ENCODE measurements around the gene FRRS1L.

FRRS1L gene, protein sequence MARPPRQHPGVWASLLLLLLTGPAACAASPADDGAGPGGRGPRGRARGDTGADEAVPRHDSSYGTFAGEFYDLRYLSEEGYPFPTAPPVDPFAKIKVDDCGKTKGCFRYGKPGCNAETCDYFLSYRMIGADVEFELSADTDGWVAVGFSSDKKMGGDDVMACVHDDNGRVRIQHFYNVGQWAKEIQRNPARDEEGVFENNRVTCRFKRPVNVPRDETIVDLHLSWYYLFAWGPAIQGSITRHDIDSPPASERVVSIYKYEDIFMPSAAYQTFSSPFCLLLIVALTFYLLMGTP

DNA sequence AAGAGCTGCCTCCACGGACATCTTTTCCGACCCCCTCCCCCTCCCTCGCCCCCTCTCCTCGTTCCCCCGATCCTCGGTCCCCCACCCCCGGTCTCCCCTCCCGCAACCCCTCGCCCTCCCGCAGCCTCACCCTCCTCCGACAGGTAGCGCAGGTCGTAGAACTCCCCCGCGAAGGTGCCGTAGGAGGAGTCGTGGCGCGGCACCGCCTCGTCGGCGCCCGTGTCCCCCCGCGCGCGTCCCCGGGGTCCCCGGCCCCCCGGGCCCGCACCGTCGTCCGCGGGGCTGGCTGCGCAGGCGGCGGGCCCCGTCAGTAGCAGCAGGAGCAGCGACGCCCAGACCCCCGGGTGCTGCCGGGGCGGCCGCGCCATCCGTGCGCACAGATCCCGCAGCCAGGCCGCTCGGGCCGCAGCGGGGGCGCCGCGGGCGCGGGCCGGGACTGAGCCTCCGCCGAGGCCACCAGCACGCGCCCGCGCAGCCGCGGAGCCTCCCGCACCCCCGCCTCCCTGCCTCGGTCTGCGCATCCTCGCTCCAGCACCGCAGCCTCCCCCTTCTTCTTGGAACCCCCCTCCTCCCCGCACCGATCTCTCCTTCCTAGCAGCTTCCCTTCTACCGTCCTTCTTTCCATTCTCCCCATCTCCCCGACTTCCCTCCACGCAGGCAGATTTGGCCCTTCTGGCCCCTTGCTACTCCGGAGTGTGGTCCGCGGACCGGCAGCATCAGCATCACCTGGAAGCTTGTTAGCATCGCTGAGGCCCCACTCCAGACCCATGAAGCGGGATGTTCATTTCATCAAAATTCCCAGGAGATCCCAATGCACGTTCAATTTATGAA is at the start of gene FRRS1L:
TSS of gene FRRS1L (minus strand) at position 479 of the 831 bp plus-strand sequence. CDS start at position 368, 111 bp downstream.
- no peak for DNase-seq

DNA sequence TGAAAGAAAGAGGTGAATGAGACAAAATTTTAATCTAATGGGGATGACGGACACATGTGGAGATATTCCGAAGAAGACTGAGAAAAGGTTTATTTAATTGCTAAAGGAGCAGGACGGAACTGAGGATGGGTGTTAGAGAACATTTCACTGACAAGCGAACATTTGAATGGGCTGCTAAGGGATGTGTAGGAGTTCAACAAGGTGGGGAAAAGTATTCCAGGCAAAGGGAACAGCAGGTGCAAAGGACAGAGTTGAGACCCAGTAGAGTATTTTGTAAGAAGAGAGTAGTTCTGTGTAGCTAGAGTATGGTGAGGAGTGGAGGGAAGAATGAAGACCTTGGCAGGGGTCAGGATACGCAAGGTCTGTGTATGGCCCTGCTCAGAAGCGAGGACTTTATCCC is 47.4 kb upstream of the FRRS1L start:
- no peak for DNase-seq

DNA sequence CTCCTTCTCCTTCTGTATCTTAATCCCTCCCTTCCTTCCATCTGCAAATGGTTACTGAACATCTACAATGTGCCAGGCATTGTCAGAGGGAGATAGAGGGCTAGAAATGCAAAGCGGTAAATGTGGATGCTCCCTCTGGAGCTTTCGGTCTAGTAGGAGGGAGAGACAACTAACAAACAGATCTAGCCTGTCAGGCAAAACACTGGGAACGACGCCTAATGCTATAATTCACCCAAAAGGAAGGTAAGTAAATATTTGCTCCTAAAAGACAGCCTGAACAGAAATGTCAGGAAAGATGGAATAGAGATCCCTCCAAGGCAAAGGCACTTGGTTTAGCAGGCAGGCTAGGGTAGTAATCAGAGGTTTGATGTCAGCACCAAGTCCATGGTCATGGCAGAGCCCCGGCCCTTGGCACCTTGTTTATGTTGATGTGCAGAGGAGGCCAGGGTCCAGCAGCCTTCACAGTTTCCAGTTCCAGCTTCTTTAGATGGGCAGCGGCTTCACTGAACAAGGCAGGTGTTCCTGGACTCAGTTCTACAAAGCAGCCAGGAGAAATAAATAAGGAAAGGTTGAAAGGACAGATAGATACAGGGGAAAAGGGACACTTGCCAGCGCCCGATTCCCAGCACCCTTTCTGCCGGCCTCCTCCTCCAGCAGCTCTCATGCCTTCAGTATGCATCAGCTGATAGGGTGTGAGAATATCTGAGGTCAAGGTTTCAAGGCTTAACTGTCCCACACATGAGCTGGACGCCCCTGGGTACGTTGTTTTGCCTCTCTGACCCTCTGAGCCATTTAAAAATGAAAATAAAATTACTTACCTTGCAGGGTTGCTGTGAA is 46.5 kb upstream of the FRRS1L start:
- DNase-seq = no peak

DNA sequence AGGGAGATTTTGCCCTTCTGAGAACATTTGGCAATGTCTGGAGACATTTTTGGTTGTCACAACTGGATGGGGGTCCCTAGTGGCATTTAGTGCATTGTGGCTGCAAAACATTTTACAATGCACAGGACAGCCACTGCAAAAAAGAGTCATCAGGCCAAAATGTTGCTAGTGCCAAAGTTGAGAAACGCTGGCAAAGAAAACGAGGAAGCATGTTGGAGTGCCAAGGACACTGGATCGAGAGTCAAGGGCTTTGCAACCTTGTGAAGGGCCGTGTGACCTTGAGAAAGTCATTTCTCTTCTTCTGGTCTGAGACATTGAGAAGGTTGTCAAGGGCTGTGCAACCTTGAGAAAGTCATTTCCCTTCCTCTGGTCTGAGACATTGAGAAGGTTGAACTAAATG is 45.7 kb upstream of the FRRS1L start:
- no peak for DNase-seq

DNA sequence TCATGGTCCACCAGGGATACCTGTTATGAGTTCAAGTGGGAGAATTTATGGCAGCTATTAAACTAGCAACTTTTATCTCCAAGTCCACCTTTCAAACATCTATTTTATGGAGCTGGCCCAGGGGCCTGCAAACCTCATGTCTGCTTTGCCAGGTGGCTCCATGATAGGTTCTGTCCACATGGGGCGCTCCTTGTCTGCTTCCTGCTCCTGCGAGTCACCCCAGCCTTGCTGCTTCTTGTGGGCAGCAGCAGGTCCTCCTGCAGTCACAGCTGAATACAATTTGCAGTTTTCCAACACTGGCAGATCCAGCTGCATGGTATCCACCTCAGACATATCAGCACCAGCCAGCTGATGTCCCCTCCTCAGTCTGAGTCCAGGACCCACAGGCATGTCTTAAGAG is 39.6 kb upstream of the FRRS1L start:
- peak; percentile 21 for DNase-seq

DNA sequence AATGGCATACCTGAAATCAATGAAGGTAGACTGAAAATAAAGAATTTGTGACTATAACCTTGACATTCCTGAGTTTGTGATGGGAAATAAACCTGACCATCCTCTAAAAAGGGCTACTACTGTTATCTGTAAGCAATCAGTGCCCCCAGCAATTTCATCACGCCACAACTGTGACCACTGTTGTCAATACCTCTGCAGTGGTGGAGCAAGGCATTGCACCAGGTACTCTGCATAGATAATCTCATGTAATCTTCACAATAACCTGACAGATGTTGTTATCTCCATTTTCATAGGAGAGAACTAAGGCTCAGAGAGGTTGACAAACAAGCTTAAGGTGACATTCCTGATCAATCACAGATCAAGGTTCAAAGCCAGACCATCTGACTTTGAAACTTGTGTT is 38.5 kb upstream of the FRRS1L start:
- no peak for DNase-seq

DNA sequence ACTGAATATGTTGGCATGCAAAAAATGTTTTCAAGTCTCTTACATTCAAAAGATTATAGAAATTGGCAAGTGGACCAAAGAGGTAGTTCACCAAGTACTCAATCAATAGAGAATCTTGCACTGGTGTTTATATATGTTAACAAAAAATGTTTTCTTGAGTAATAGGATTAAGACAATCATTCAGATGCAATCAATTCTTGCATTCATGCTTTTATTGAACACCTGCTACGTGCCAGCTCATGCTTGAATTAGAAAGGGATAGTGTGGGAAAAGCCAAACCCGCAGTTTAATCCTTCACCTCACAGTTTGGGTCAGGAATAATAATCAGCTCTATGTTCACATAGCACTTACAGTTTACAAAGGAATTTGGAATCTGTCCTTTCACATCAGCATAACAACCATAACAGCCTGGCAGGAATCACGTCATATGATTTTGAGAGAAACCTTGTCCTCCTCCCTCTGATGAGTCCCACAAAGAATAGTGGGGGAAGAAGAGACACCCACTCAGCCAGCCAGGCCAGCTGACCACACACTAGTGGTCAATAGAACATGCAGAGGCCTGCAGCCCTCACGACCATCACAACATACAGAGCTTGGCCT is 36.8 kb upstream of the FRRS1L start:
- DNase-seq = no peak

DNA sequence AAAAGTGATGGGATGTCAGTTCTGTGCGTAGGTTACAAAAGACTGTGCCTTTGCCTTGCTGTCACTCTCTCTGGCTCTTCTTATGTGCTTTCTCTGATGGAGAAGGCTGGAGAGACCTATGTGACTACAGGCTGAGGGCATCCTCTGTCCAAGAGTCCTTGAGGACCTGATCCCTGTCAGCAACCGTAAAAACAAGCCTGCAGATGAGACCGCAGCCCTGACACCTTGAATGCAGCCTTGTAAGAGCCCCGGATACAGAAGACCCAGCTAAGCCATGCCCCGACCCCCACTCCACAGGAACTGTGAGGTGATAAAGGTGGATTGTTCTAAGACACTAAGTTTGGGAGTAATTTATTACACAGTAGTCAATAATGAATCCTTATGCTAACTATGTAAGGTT is 32.6 kb upstream of the FRRS1L start:
- no peak for DNase-seq

DNA sequence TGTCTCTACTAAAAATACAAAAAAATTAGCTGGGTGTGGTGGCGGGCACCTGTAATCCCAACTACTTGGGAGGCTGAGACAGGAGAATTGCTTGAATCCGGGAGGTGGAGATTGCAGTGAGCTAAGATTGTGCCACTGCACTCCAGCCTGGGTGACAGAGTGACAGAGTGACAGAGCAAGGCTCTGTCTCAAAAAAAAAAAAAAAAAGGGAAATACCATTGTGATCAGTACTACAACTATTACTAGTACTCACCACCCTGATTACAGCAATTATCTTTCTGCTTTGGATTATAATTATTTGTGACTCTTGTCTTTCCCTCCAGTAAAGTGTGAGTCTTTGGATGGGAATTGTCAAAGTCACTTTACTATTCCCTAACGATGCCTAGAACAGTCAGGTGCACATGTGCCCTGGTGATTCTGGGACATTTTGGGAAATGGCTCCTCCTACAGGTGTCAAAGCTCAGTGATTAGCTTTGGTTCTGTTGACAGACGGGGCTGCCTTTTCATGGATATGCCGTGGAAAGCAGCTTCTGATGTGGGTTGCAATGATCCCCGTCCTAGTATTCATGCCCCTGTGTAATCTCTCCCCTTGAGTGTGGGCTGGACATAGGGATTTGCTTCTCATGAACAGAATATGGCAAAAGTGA is 31.8 kb upstream of the FRRS1L start:
- no peak for DNase-seq

DNA sequence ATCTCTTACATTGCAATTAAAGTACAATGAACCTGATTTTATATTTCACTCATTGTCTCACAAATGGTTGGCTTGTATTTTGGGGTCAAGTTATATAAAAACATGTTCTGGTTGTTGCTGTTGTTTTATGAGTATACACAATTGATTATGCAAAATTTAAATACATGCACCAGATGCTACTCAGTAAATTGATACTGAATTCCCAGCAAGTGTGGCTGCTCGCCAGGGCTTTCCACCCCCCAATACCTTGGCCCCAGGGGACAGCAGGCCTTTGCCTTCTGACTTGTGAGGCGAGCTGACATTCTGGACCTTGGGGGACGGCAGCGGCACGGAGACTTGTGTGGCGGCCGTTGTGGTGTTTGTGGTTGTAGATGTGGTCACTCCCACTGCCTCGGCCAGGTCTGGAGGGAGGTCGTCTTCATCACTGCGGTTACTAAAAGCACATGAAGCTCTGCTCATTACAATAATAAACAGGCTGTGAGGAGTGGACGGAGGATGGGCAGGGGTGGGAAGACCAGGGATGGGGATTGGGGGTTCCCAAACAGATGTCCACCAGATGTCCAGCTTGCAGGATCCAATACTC is 27.0 kb upstream of the FRRS1L start:
- peak; percentile 69 for DNase-seq

DNA sequence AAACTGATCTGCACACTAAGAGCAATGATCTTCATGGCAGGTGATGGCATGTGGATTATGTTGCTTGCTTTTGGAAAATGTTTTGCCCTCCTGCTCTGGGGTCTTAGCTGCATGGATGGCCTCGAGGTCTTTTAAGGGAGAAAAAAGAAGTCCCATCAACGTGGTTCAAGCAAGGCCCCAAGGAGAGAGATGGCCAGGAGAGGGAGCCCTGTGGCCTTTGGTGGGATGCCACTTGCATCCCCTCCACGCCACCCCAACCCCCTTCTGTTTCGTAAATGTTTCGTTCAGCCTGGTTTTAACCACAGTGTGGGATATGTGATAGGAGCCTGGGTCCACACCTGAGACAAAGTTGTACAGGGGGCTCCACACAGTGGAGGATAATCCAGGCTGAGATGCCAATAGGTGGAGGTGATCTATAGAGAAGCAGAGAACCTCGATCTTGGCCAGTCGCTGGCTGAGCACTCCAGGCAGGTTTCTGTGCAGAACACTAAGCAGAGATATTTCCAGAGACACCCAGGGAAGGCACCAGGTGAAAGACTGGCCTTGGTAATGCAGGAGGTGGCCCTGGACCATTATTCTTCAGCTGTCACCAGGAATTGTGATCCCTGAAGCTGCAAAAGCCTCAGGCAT is 25.8 kb upstream of the FRRS1L start:
- peak; percentile 20 for DNase-seq

DNA sequence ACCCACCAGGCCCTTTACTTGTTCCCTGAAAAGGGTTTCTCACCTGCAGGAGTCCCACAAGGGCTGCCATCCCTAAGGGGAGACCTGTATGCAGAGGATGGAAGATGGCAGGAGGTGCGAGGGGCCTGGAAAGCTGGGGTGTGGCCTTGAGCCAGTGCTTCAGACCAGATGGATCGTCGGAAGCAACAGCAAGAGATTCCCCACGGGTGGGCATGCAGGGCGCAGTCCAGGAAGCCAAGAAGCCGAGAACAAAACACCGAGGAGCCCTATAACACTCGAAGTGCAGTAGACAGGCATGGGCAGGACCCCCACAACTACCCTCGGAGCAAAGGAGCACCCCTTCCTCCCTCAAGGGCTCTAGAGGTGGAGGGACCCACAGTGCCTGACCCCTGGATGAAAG is 24.7 kb upstream of the FRRS1L start:
- DNase-seq = no peak

DNA sequence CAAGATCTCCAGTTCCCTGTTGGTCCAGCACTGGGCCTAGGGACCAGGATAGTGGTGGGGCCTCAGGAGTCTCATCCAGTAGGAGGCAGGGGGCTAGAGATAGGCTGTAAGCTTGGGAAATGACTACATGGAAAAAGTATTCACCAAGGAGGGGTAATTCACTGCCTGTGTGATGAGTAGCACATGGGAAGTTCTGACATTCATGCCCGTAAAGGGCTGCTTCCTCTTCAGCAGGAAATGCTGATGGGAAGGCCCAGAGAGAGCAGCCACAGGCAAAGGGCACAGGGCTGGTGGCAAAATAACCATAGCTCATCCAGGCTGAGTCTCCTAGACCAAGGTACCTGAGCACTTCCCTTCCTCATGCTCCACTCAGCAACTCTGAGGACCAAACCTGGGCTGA is 23.1 kb upstream of the FRRS1L start:
- DNase-seq = peak; percentile 78

DNA sequence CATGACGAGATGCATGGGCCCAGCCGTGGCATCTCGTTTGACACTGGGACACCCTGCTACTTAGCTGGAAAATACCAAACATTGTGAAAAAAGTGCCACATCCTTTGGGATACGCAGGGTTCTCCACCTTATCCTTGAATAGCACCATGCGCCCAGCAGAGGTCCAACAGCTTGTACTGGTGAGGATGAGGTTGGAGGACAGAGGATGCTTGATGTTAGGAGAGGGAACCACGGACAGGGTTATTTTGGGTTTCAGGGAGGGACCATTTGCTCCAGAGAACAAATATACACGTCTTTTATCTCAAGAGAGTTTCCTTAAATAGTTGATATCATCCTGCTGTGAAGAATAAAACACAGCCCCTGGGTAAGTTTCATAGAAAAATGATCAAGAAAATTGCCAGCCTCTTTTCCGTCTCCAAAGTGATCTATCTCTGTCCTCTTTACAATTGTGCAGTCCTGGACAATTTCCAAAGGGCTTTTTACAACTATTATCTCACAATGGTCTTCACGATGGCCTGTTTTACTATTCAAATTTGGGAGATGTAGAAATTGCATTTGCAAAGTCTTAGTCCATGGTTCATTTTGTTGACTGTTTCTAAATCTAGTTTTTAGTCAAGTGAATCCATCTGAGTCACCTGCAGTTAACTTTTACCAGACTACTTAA is 19.9 kb upstream of the FRRS1L start:
- DNase-seq = no peak

DNA sequence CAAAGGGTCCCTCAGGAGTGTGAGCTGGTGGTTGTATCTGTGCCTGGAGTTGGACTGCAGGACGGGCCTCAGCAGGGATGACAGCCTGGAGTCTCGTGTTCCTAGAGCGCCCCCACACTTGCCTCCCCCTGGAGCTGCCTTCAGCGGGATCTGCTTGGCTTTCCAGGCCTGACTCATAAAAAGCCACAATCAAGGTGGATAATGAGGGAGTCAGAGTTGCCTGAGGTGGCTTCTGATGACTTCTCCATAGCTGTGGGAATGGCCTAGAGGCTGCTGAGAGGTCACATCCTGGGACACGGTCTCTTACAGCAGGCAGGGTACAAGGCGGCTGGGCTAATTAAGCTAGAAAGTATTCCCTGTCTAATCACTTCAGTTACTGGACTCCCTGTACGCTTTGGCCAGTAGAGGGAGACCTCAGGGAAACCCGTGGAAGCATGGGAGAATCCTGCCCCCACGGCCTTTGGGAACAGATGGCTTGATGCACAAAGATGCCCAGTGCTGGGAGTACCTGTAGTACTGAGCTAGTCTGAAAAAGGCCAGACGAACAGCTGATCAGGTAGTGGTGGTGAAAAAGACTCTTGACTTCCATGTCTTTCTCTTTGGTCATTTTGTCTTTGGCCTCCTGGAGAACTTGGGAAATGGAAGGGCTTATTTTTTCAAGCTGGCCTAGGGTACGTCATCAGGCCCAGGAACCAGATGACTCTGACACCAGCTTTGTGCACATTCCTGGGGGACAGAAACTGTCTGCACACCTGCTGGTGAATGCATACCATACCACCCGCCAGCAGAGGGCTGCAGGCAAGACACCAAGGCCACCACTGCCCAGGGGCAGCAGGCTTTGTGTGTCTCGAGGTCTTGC is 16.1 kb upstream of the FRRS1L start:
- DNase-seq = peak; percentile 50

DNA sequence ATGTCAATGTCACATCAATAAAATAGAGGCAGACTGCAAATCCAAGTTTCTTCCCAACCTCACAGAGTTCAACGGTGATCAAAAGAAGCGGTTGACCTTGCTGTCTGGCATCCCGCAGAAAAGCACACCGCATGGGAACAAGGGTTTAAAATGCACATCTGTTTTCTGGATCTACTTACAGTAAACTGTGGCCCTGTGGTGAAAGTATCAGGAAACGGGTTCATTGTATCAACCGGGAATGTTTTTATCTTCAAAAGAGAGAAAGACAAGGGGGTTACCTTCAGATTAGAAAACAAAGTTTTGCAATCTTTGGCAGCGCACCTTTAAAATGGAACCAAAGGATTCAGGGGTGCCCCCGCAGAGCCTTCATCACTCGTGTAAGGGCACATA is 15.5 kb upstream of the FRRS1L start:
- no peak for DNase-seq

DNA sequence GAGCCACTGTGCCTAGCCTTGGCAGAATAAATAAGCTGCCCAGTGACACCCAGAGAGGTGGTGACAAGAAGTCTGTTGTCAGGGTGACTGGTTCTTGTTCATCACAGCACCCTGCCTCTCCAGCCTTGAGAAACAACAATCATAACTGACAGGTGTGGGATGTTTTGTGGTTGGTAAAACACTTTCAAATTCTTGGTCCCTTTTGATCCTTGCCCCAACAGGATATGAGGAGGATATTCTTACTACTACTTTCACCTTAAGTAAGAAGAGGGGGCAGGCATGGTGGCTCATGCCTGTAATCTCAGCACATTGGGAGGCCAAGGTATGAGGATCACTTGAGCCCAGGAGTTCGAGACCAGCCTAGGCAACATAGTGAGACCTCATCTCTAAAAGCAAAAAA is 14.2 kb upstream of the FRRS1L start:
- DNase-seq = no peak

DNA sequence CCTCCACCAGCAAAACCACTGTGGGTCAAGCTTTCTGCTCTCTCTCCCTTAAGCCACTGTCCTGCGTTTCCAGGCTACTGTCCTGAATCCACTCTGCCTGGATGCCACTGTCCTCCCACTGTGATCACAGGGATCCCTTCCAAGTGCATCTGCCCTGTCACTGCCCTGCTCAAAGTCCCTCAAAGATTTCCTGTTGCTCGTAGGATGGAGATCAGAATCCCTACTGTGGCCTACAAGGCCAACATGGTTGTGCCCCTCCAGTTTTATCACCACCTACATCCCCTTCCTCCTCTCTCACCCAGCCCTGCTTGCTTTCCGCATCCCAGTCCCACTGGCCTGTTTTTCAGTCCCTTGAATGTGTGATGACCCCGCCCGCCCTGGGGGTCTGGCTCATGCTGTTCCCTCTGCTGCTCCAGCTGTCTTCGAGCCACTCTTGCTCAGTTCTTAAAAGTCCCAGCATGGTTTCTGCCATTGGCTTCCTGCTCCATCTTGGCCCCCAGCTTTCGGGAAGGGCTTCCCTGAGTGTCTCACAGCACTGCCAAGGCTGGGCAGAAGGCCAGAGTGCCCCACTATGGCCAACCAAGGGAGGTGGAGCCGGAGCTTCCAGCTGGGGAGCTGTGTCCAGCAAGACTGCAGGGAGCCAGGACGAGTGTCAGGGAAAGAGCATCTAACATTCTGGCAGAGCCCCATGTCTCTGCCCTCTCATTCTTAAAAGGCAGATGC is 12.9 kb upstream of the FRRS1L start:
- DNase-seq = no peak

DNA sequence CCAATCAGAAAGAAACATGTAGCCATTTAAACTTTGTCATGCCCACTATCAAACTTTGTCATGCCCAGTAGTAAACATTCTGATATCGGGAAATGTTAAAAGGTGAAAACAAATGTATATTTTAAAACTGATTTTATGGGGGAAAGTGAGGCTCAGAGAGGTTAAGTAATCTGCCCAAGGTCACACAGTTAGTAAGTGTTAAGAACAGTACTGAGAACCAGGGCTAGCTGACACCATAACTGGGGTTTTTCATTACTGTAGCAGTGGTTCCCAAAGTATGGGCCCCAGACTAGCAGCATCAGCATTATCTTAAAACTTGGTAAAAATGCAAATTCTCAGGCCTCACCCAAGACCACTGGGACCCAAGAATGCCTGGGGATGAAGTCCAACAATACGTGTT is 9.9 kb upstream of the FRRS1L start:
- no peak for DNase-seq
